ENCODE data around the gene FOXN1. TPM values are rescaled to one million over a fixed set of nuclear protein-coding genes. Genes with fewer than 3 reads are reported as not detected.

Gene FOXN1
- total and polyA plus RNA-seq, 2 experiments from 2014 or later: 0.06 TPM; not detected in 1

DNA sequence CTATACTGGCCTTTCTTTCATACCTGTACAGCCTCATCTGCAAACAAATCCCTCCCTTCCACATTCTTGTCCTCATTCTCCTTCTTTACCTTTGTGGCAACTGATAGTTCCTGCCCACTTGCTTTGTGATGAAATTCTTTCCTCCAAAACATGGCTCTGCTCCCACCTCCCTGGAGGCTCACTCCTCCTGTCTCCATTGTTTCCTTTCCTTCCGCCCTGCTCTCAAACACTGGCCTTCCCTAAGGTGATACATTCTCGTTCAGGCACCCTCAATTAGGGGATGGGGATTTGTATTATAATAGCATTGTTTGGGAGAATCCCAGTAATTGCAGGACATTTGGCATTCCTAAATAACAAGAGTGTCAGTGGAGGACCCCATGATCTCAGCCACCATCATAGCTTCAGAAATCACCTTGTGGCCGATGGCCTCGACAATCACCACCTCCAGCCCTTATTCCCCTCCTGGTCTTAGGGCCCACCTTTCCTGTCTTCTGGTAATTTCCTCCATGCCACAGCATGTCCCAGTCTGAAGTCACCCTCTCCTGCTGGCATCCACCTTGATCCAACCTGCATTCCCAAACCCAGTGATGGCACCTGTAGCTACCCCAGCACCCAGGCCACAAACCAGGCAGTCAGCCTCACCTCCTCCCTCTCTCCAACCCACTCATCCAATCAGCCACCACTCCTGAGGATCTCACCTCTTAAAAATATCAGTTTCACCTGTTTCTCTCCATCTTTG, 38.4 kb downstream of the FOXN1 start:
- H3K27ac ChIP-seq: no peak overlapping the region
- H3K9me3 ChIP-seq (ENCODE audit: low read depth): no peaks in the 10 kb centered on the region
- no peak overlapping the region for H3K4me3 ChIP-seq
- no peaks in the 10 kb centered on the region for H3K27me3 ChIP-seq
- DNase-seq (ENCODE audit: low read depth in 1 of 2, low spot score in 1 of 2): no peak
- TF ChIP-seq, protein P1, sequence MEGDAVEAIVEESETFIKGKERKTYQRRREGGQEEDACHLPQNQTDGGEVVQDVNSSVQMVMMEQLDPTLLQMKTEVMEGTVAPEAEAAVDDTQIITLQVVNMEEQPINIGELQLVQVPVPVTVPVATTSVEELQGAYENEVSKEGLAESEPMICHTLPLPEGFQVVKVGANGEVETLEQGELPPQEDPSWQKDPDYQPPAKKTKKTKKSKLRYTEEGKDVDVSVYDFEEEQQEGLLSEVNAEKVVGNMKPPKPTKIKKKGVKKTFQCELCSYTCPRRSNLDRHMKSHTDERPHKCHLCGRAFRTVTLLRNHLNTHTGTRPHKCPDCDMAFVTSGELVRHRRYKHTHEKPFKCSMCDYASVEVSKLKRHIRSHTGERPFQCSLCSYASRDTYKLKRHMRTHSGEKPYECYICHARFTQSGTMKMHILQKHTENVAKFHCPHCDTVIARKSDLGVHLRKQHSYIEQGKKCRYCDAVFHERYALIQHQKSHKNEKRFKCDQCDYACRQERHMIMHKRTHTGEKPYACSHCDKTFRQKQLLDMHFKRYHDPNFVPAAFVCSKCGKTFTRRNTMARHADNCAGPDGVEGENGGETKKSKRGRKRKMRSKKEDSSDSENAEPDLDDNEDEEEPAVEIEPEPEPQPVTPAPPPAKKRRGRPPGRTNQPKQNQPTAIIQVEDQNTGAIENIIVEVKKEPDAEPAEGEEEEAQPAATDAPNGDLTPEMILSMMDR (IDR thresholded peaks at IDR 0.05; ENCODE audit: low read depth, low read length): no peak
- H3K36me3 ChIP-seq: peaks cover 9% of the 10 kb centered on the region
- H3K4me1 ChIP-seq (ENCODE audit: low read depth): no peaks in the 10 kb centered on the region

DNA sequence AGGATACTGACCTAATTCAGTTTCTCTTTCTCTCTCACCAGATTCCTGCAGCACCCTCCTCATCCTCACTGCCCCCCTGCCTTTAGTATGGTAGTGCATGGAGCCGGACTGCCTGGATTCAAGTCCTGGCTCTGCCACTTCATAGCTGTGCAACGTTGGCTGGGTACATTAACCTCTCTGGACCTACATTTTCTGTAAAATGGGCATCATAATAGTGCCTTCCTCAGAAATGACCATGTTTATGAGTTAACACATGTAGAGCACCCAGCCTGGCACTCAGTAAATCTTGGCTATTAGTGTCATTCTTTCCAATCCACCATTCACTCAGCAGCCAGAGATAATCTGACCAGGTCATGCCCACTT, 39.0 kb downstream of the FOXN1 start:
- Histone ChIP-seq H3K4me3 (no peak overlapping the region), H3K4me1 (ENCODE audit: low read depth) (no peaks in the 10 kb centered on the region), H3K27me3 (no peaks in the 10 kb centered on the region), H3K36me3 (peaks cover 9% of the 10 kb centered on the region), H3K9me3 (ENCODE audit: low read depth) (no peaks in the 10 kb centered on the region), H3K27ac (no peak overlapping the region)
- TF ChIP-seq, protein P1 (IDR thresholded peaks at IDR 0.05; ENCODE audit: low read depth, low read length): no peak
- DNase-seq (ENCODE audit: low read depth in 1 of 2, low spot score in 1 of 2): no peak

DNA sequence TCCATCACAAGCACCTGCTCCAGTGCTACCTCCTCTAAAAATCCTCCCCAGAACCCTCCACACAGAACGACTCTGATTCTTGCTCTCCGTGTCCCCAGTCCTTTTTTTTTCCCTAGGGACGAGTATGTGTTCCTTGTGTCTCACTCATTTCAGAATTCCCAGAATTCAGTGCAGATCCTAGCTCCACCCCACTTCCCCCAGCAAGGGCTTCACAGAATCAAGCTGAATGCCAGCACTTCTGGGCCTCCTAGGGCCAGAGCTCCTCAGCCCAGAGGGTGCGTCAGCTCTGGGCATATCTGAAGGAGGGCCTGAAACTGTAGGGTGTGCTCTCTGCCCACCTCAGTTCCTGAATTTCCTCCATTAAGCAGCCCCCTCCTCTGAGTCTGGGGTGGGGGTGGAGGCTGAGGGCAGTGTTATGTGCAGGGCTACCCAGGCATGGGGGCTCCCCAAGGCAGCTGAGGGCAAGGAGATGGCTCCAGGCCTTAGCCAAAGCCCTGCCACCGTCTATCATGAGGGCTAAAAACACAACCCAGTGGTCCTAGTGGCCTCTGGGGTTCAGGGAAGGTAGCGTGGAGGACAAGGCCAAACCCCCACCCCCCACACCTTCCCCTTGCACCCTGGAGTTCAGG, 39.8 kb downstream of the FOXN1 start:
- H3K9me3 ChIP-seq (ENCODE audit: low read depth): no peaks in the 10 kb centered on the region
- peaks cover 9% of the 10 kb centered on the region for H3K36me3 ChIP-seq
- H3K4me3 ChIP-seq: no peak overlapping the region
- H3K27ac ChIP-seq: no peak overlapping the region
- no peak for DNase-seq (ENCODE audit: low read depth in 1 of 2, low spot score in 1 of 2)
- TF ChIP-seq, protein P1 (IDR thresholded peaks at IDR 0.05; ENCODE audit: low read depth, low read length): no peak
- no peaks in the 10 kb centered on the region for H3K27me3 ChIP-seq
- no peaks in the 10 kb centered on the region for H3K4me1 ChIP-seq (ENCODE audit: low read depth)

DNA sequence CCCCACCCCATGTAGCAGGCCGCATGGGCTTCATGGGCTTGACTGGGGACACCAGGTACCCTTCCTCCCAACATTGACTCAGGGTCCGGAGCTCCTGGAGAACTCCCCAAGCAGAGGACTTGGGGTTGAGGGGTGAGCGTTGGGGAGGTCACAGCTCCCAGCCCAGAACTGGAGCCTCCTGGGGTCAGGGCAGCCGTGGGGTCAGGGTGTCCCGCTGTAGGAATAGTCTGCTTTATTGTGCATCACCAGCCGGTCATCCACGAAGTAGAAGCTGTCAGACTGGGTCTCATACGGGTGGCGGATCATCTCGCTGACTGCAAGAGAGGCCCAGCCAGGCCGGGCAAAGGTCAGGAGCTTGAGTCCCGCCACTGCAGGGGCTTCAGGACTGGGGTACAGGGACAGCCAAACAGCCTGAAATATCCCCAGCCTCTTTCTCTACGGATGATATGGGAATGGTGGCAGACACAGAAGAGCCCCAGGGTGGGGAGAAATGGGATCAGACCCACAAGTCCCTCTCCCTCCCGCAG, 41.0 kb downstream of the FOXN1 start:
- TF ChIP-seq, protein P1 (IDR thresholded peaks at IDR 0.05; ENCODE audit: low read depth, low read length): no peak
- no peak for DNase-seq (ENCODE audit: low read depth in 1 of 2, low spot score in 1 of 2)

DNA sequence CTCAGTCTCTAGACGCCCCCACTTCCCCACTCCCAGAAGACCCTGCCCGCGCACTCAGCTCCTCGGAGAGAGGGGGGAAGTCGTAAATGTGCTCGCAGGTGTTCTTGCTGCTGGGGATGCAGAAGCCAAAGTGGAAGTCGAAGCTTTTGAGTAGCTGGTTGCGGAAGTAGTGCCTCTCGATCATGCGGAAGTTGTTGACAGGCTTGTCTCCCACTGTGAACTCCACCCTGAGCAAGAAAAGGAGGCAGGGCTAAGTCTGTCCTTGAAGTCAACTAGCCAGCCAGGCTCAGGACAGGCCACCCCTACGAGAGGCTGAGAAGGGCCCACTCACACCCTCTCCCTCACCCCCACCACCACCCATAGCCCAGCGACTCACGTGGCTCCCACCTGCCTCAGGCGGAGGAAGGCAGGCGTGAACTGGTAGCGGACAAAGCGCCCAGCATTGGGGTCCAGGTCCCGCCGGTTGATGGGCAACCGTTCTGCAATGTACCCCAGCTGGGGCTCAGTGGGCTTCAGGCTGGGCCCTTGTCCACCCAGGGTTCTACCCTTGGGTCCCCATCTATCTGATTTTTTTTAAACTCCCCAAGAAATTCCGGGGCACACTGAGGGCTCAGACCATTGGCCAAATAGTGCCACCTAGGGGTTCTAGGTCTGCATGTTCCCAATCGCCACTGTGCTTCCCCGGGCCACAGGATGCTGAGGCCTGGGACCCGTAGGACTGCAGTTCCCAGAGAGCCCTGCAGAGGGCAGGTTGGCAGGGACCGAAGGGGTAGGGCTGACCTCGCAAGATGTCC, 41.7 kb downstream of the FOXN1 start:
- peaks cover 2% of the 10 kb centered on the region for H3K4me1 ChIP-seq (ENCODE audit: low read depth)
- DNase-seq (ENCODE audit: low read depth in 1 of 2, low spot score in 1 of 2): peak; percentile 73 to 81
- no peaks in the 10 kb centered on the region for H3K27me3 ChIP-seq
- peaks cover 9% of the 10 kb centered on the region for H3K36me3 ChIP-seq
- TF ChIP-seq, protein P1 (IDR thresholded peaks at IDR 0.05; ENCODE audit: low read depth, low read length): peak; percentile 97
- no peak overlapping the region for H3K4me3 ChIP-seq
- no peak overlapping the region for H3K27ac ChIP-seq
- no peaks in the 10 kb centered on the region for H3K9me3 ChIP-seq (ENCODE audit: low read depth)

More for the DNA sequence above, 41.0 kb downstream of the FOXN1 start:
- Histone ChIP-seq H3K27ac (no peak overlapping the region), H3K4me1 (ENCODE audit: low read depth) (no peaks in the 10 kb centered on the region), H3K4me3 (no peak overlapping the region), H3K27me3 (no peaks in the 10 kb centered on the region), H3K36me3 (peaks cover 9% of the 10 kb centered on the region), H3K9me3 (ENCODE audit: low read depth) (no peaks in the 10 kb centered on the region)

Data from cardiac muscle cell (in vitro differentiated cells and primary cell).